COLO829 (cell line): ENCODE data around the gene FAM181A.
A peak's percentile ranks its signal among the peaks of the same experiment; 100 is the strongest.

Experiments
- DNase-seq: peaks from one replicate; pipeline ENCODE4 v3.0.0; 2012; ENCODE audit warnings: low spot score

Gene FAM181A

DNA sequence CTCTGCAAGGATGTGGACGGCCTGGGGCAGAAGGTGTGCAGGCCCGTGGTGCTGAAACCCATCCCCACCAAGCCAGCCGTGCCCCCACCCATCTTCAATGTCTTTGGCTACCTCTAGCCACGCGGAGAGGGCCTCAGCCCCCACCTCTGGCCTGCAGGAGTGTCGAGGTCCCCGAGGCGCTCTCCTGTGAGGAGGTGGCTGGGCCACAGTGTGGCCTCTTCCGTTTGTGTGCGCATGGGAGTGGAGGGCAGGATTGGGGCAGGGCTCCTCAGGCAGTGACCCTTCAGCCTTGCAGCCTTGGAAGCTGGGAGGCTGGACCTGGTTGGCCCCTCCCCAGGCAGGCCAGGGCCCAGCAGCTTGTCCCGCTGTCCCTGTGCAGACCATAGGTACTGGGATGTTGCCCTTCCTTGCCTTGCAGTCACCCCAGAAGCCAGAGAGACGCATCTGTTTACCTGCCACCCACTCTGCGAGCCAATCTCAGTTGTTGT lies 1.9 kb downstream of the FAM181A start:
- no peak for DNase-seq

DNA sequence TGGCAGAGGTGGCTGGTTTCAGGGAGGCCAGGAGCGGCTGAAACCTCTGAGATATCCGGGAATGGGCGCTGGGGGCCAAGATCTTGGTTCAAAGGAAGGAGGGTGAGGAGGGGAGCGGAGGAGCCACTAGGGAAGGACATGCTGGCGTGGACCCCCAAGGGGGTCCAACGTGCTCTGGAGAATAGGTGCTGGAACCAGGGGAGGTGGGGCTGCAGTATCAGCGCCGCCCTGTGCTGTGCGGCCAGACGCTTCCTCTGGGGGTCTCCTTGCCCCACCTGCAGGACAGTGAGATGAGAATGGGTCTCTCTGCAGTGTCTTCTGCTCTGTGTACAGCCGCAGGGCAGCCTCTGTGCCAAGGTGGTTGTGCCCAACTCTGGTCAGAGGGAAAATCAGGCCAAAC lies 2.5 kb downstream of the FAM181A start:
- no peak for DNase-seq

DNA sequence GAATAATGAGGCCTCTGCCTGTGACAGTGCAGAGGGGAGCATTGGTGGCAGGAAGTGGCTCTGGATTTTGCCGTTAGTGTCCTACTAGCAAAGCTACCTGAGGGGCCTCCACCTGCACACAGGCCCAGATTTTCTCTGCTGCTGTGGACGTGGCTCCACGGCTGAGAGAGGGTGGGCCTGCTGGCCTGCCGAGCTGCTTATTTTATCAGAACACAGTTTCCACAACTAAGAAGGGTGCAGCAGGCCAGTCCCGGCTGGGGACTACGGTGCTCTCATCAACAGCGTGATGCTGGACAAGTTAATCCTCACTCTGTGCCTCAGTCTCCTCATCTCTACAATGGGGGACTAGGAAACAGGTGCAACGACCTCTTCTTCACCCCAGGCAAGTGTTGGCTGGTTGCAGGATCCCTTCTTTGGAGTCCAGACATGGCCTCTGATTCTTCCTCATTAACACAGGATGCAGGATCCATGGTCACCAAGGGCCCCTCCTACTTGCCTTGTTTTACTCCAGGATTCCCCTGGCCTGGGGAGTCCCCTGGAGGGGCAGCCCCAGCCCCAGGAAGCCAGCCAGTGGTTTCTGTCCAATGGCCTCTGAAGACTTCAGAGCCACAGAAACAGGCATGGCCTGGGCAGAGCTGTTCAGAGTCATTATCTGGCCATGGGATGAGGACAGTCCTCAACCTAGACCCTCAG lies 3.3 kb downstream of the FAM181A start:
- no peak for DNase-seq

DNA sequence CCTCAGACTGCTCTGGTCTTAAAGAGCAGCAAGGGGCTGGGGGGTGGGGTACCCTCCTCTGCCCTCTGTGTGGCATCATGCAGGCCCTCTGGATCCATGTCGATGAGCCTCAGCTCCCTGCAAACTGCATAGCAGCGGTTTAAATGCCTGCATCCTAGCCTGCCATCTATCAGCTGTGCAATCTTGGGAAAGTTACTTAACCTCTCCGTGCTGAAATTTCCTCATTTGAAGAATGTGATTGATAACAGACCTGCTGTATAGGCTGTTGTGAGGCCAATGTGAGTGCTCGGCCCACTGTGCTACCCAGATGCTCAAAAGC lies 3.8 kb downstream of the FAM181A start:
- DNase-seq = no peak

DNA sequence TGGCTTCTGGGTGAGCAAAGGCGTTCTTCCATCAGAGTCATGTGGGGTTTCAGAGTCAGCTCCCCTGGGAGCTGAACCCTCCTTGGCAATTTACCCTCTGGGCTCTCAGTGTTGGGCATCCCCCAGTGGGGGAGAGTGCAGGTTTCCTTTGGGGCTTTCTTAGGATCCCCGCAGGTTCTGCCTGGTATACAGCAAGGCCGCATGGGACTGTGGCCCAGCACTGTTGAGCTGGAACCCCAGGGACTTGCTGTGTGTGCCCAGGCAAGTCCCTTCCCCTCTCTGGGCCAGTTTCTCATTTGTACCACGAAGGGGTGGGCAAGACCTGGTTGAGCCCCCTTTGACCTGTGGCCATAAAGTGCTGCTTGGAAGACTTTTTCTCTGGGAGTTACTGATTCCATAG lies 5.5 kb downstream of the FAM181A start:
- DNase-seq = no peak

DNA sequence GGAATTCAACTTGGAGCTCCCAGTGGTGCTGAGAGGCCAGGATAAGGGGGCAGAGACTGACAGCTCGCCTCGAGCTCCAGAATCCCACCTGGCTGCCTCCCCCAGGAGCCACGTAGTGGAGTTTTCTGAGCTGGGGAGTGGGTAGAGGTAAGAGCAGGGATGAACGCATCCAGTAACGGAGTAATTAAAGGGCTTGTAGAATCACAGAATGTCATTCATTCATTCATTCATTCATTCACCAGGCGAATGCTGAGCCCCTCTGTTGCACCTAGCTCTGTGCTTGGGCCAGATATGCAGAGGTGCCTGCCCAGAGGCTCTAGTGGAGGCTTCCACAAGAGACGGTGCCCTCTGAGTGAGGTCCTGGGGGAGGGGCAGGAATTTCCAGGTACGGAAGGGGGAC lies 8.1 kb downstream of the FAM181A start:
- DNase-seq = no peak

DNA sequence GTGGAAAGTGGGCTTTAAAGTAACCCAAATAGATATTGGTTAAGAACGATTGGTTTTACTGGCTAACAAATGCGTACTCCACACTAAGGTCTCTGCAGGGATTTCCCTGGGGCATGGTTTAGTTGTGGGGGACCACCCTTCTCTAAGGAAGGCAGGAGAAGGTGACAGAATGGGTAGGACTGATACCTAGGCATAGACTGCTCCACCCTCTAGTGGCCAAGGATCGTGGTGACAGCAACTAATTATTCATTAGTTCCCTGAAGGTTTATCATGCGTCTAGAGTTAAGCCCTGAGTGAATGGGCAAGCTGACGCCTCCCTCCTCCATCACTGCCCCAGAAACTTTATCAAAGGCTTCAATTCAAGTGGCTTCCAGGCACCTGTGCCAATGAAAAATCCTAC lies 9.1 kb downstream of the FAM181A start:
- peak; percentile 30 for DNase-seq

DNA sequence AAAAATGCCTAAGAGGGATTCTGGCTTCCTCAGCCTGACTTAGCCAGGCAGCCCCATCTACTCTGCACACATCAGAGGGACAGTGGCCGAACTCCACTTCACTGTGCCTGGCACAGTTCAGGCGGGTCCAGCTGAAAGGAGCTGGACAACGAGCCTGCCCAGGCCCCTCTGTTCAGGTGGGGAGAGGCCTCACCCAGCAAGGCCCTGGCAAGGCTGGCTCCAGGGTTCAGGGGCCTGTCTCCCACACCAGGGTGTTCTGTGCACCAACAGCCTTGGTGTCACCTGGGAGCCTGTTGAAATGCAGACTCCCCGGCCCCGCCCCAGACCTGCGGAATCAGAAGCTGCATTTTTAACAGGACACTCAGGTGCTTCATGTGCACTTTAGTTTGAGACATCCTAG lies 9.8 kb downstream of the FAM181A start:
- DNase-seq = no peak

DNA sequence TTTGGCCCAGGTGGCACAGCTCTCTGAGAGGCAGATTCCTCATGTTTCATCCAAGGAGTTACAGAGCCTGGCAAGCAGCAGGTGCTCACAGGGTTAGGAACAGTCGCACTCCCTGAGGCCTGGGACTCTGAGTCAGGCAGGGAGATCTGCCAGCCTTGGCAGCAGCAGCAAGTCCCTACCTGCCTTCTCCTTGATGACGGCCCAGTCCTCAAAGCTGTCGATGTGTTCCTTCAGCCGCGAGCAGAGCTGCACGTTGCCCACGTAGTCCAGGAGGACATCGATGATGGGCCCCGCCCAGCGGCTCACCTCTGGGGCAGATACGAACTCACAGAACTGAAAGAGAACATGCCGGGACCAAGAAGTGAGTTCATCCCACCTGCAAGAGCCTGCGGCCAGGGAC lies 10.4 kb downstream of the FAM181A start:
- no peak for DNase-seq

DNA sequence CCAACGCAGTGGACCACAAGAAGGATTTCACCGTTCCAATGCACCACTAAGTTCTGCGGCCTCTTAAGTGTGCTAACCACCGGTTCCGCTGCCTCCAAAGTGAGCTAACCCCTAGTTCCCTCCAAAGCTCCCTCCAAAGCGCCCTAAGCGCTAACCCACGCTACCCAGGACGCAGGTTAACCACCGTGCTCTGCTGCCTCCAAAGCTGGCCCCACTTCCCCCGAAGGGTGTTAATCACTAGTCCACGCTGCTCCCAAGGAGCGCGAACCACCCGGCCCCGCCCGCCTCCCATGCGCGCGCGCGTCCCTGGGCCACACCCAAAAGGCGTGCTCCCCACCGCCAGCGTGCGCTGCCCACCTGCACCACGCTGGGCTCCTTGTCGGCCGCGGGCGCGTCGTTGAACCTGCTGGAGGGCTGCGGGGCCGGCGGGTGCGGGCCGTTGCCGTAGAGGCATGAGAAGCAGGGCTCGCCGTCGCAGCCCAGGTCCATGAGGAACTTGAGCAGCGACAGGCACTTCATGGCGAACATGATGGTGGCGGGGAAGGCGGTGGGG lies 11.7 kb downstream of the FAM181A start:
- no peak for DNase-seq

DNA sequence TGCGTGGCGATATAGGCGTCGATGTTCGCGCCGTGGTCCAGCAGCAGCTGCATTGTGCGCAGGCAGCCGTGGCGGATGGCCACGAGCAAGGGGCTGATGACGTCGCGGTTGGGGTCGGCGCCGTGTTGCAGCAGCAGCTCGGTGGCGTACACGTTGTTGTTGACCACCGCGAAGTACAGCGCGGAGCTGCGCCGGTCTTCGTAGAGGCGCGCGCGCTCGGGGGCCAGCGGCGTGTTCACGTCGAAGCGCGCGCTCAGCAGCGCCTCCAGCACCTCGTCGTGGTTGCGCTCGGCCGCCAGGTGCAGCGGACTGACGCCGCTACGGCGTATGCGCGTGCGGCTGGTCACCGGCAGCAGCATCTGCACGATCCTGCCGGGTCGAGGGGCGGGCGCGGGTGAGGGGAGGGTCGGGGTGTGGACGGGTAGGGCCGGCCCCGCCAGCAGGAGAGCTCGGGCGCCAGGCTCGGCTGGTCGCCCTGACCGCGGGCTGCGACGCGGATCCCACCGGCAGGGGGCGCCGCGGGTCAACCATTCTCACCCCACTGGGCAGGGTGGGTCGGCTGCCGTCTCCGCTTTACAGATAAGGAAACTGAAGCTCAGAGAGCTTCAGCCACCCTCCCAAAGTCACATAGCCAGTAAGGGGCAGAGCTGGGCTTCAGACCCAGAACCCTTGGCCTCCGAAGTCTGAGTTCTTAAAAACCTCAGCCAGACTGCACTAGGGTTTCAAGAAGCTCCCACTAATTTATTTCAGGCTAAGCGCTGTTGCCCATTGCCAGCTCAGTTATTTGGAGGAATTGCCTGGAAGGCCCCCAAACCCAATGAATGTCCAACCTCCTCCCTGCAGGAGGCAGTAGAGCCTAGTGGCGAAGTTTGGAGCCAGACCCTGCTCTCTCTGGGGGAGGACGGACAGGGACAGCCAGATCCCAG lies 12.4 kb downstream of the FAM181A start:
- peak; percentile 58 for DNase-seq

DNA sequence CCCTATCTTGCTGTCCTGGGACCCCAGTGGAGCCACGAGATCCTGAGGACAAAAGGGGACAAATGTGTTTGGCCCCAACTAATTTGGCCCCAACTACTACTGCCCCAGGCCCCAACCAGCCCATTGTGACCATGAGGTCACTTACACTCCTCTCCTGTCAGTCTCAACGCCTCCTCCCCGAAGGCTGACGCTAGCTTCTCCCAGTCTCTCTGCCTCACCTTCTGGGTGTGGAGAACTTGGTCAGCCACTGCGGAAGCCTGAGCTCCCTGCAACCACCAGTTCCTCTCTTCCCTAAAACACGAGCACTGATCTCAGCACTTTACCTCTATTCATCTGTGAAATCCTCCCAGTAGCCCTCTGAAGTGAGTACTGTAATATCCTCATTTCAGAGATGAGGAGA lies 13.3 kb downstream of the FAM181A start:
- no peak for DNase-seq

DNA sequence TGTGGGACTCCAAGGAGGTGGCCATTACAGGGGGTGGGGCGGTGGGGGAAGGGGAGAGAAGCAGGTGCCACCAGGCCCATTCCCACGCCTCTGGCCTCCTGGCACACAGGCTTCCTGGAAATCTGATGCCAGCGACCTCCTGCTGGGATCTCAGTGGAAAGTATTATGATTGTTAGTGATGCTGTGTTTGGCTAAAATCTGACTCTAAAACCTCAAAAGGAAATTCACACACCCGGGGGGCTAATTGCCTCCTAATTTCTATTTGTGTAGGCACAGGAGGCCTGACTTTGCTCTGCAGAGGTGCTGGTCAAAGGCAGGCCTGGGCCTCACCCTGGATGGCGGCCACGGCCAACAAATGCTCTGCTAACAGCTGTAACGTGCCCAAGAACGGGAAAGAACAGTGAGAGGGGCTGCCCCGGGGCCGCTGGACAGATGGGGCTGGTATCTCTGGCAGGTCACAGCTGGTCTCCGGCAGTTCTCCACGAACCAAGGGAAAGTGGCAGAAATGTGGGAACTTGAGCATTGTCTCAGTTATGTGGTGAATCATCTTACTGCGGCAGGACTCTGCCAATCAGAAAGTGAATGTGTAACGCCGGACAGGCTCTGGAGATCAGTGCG lies 14.3 kb downstream of the FAM181A start:
- DNase-seq = no peak

DNA sequence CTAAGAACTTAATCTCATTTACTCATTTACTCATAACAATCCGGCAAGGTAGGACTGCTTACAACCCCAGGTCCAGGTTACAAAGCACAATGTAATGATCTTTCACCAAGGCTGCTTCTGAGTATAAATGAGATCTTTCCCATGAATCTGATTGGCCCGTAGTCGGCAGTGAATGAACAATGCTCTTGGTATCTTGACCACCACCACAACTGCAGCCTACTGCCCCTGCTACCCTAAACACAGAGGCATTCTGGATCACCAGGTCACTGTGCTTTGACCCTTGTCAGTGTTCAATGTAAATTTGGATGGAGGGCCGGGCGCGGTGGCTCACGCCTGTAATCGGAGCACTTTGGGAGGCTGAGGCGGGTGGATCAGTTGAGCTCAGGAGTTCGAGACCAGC lies 15.9 kb downstream of the FAM181A start:
- DNase-seq = no peak

DNA sequence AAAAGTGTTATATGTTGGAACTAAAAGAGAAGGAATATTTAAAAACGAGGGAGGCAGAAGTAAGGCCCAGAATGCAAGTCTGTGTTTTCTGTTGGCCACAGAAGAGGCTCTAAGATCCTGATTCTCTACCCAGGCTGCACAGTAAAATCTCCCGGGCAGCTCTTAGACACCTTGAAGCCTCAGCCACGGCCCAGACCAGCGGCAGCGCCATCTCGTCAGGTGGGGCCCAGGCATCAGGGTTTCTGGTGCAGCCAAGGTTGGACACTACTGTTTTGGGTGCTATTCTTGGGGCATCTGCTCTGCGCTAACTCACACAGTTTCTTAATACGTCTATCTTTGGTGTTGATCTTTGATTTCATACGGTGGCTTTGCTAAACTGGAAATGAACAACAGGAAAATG lies 16.8 kb downstream of the FAM181A start:
- no peak for DNase-seq

DNA sequence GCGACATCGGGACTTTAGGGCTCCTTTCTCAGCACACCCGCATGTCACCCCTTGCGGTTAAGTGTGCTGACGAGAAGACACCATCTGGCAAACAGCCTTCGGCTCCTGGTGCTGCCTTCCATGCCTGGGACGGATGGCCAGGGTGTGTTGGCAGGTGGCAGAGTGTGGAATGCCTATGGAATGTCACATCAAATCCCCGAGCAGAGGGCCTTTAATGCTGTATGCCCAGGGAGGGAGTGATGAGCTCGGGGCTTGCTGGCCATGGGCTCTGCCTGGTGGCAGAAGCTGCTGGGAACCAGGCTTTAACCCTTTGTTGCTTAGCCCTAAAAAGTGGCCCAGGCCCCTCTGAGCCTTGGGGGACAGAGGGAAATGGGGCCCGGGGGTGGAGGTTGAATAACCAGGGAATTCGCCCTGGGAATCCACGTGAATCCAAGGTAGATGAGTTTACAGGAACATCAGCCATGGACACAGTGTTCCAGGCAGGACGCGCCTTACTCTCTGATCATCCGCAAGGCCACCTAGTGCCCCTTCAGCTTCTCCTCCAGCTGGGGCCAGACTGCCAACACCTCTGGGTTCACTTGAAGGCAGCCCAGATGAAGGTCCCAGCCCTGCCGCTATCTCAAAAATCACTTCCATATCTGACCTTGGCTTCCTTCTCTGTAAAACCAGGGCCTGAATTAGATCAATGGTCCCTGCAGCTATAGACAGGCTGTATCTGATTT lies 17.4 kb downstream of the FAM181A start:
- DNase-seq = no peak

DNA sequence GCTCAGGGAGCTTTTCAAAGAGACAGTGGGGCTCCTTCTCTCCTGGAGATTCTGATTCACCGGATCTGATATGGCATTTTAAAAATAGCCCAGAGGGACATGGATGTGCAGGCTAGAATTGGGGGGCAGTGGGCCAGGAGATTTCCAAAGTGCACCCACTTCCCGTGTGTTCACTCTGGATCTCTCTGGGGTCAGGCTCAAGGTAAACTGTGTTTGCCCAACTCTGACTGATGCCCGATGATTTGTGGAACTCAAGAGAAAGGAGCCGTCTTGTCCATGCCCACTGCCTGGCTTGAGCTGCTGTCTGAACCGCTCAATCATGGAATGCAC lies 17.9 kb downstream of the FAM181A start:
- DNase-seq = no peak

DNA sequence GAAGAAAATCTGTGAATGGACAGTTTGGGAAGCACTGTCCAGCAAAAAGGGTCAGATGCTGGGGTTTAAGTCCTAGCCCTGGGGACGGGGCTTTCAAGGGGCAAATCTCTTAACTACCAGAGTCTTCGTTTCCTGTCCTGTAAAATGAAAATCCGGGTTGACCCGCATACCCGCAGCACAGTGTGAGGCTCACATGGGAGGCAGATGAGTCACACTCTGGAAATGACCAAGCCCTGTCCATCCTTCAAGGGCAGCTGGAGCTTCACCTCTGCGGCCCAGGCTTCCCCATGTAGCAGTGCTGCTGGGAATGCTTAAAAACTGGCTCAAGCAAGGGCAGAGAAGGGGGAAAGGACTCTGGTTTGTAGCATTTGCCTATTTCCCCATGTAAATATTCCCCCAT lies 19.0 kb downstream of the FAM181A start:
- no peak for DNase-seq

DNA sequence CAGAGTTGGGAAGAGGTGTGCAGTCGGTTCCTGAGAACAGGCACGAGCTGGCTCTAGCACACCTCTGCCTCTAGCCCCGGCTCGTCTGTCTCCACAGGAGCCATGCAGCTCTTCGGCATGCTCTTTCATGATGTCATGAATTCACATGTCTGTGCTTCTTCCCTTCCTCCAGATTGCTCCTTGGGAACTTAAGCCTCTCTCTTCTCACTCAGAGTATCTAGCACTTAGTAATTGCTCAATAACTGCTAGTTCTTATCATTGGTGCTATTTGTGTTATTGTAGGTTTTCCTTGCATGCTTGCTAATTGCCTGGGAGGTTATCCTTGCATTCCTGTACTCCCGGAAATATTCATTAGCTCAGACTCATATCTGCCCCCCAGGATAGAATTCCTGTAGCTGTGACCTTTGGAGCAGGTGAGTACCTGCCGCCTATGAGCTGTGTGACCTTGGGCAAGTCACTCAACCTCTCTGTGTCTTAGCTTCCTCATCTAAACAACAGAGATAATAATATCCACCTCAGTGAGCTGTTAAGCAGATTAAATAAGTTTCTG lies 19.5 kb downstream of the FAM181A start:
- DNase-seq = no peak

DNA sequence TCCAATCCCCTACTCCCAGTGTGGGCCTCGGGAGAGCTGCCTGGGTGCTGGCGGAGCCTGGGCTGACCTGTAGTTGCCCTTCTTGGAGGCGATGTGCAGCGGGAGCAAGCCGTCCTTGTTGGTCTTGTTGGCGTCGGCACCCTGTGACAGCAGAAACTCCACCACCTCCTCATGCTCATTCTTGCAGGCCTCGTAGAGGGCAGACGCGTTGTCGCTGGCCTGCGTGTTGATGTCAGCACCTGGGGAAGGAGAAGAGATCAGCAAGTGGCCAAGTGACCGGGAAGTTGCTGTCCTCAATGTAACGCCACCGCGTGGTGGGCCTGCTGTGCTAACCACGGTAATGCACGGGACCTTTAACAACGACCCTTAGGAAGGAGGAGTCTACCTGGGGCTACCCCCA lies 20.1 kb downstream of the FAM181A start:
- DNase-seq = no peak

DNA sequence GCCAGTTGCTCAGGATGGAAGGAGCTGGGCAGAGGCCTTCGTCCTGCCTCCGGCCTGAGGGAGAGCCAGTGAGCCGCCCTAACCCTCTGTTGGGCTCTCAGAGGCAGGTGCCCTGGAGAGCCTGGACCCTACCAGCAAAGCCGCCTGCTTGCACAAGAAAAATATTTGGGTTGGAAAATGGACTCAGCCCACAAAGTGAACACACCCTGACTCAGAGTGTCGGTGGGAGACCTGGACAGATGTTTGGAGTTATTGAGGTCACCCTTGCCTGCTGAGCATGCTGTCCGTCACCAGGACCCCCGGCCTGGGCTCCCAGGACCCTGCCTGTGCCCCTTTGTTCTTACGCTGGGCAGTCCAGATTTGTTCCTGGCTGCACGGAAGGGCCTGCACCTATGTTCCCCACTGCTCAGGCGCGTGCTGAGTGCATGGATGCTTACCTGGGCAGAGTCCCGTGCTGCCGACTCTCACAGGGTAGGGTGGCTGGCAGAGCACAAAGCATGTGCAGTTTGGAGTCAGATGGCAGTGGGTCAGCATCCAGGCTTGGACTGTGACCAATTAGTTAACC lies 22.4 kb downstream of the FAM181A start:
- no peak for DNase-seq
